Measurements from ENCODE around the gene PIK3C2G.
"Not testable (repeated sequence)": the region's sequence is repeated elsewhere in the genome, so short reads cannot be mapped to it uniquely, and the experiment has no call there.

Gene PIK3C2G

GRCh38 chr12:18640321-18640955 is 379.1 kb downstream of the PIK3C2G start:
- DNase-seq (ENCODE audit: low read depth in 2 of 2): no peak

GRCh38 chr12:18643681-18644080 is 382.4 kb downstream of the PIK3C2G start:
- peak; percentile 19 to 29 for DNase-seq (ENCODE audit: low read depth in 2 of 2)

GRCh38 chr12:18644564-18644963 is 383.2 kb downstream of the PIK3C2G start:
- DNase-seq (ENCODE audit: low read depth in 2 of 2): no peak

GRCh38 chr12:18646286-18646890 is 385.1 kb downstream of the PIK3C2G start:
- no peak for DNase-seq (ENCODE audit: low read depth in 2 of 2)

GRCh38 chr12:18651525-18651924 is 390.2 kb downstream of the PIK3C2G start:
- no peak for DNase-seq (ENCODE audit: low read depth in 2 of 2)

GRCh38 chr12:18652596-18652995 is 391.3 kb downstream of the PIK3C2G start:
- no peak for DNase-seq (ENCODE audit: low read depth in 2 of 2)

GRCh38 chr12:18653465-18653864 is 392.1 kb downstream of the PIK3C2G start:
- no peak for DNase-seq (ENCODE audit: low read depth in 2 of 2)

- DNase-seq (ENCODE audit: low read depth in 2 of 2): no peak
Measured at GRCh38 chr12:18655351-18655750, 394.0 kb downstream of the PIK3C2G start.

- no peak for DNase-seq (ENCODE audit: low read depth in 2 of 2)
Measured at GRCh38 chr12:18658179-18658578, 396.9 kb downstream of the PIK3C2G start.

GRCh38 chr12:18658829-18659228 is 397.5 kb downstream of the PIK3C2G start:
- no peak for DNase-seq (ENCODE audit: low read depth in 2 of 2)

- DNase-seq (ENCODE audit: low read depth in 2 of 2): no peak
Measured at GRCh38 chr12:18676141-18676540, 414.8 kb downstream of the PIK3C2G start.

- no peak for DNase-seq (ENCODE audit: low read depth in 2 of 2)
Measured at GRCh38 chr12:18676996-18677588, 415.8 kb downstream of the PIK3C2G start.

GRCh38 chr12:18681818-18682217 is 420.5 kb downstream of the PIK3C2G start:
- DNase-seq (ENCODE audit: low read depth in 2 of 2): no peak

GRCh38 chr12:18683327-18684013 is 422.2 kb downstream of the PIK3C2G start:
- peak; percentile 51 to 59 for DNase-seq (ENCODE audit: low read depth in 2 of 2)

GRCh38 chr12:18684430-18684829 is 423.1 kb downstream of the PIK3C2G start:
- peak in 1 of 2 experiments; percentile 31 for DNase-seq (ENCODE audit: low read depth in 2 of 2)

GRCh38 chr12:18689771-18690170 is 428.5 kb downstream of the PIK3C2G start:
- DNase-seq (ENCODE audit: low read depth in 2 of 2): no peak

GRCh38 chr12:18690653-18691052 is 429.3 kb downstream of the PIK3C2G start:
- DNase-seq (ENCODE audit: low read depth in 2 of 2): no peak

GRCh38 chr12:18693986-18694385 is 432.7 kb downstream of the PIK3C2G start:
- DNase-seq (ENCODE audit: low read depth in 2 of 2): not testable (repeated sequence)

GRCh38 chr12:18696971-18697602 is 435.8 kb downstream of the PIK3C2G start:
- DNase-seq (ENCODE audit: low read depth in 2 of 2): no peak

All from fibroblast of skin of left biceps (primary cell).